Nephron progenitor cell (in vitro differentiated cells): ENCODE results near the gene MGAT4B.

Experiments
- DNase-seq: peaks from one replicate; pipeline ENCODE4 v3.0.0; 2021
- H3K27ac Mint-ChIP-seq: 2 replicates; pipeline ENCODE4 v1.8.0; 2021; ENCODE audit warnings: mild to moderate bottlenecking, moderate library complexity, mixed read lengths
- H3K27me3 Mint-ChIP-seq: 2 replicates; pipeline ENCODE4 v1.8.0; 2021; ENCODE audit warnings: mild to moderate bottlenecking, low read depth, mixed read lengths; ENCODE audit not compliant: poor library complexity
- H3K36me3 Mint-ChIP-seq: 2 replicates; pipeline ENCODE4 v1.8.0; 2021; ENCODE audit warnings: low read depth, mixed read lengths
- H3K4me1 Mint-ChIP-seq: 2 replicates; pipeline ENCODE4 v1.8.0; 2021; ENCODE audit warnings: mixed read lengths
- H3K4me3 Mint-ChIP-seq: 2 replicates; pipeline ENCODE4 v1.8.0; 2021; ENCODE audit warnings: mild to moderate bottlenecking, moderate library complexity, mixed read lengths
- H3K9me3 Mint-ChIP-seq: 2 replicates; pipeline ENCODE4 v1.8.0; 2021; ENCODE audit warnings: mild to moderate bottlenecking, moderate library complexity, mixed read lengths
- TF ChIP-seq, protein P1 (sequence below): fragments of 200-600 bp; sonication (generic); IDR thresholded peaks from 2 replicates; pipeline ENCODE4 v1.5.0; 2021; ENCODE audit warnings: antibody characterized with exemption

MGAT4B gene

GRCh38 chr5:179747811-179748210 lies 58.9 kb downstream of the MGAT4B start:
- Mint-ChIP-seq H3K4me1 (no peaks in the 10 kb centered on the region), H3K27ac (no peak overlapping the region), H3K27me3 (peaks cover 5% of the 10 kb centered on the region), H3K36me3 (peaks cover 69% of the 10 kb centered on the region), H3K4me3 (no peak overlapping the region), H3K9me3 (peaks cover 21% of the 10 kb centered on the region)
- DNase-seq = no peak
- TF ChIP-seq, protein P1, sequence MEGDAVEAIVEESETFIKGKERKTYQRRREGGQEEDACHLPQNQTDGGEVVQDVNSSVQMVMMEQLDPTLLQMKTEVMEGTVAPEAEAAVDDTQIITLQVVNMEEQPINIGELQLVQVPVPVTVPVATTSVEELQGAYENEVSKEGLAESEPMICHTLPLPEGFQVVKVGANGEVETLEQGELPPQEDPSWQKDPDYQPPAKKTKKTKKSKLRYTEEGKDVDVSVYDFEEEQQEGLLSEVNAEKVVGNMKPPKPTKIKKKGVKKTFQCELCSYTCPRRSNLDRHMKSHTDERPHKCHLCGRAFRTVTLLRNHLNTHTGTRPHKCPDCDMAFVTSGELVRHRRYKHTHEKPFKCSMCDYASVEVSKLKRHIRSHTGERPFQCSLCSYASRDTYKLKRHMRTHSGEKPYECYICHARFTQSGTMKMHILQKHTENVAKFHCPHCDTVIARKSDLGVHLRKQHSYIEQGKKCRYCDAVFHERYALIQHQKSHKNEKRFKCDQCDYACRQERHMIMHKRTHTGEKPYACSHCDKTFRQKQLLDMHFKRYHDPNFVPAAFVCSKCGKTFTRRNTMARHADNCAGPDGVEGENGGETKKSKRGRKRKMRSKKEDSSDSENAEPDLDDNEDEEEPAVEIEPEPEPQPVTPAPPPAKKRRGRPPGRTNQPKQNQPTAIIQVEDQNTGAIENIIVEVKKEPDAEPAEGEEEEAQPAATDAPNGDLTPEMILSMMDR = no peak
